ENCODE measurements around the gene TSHZ1.
"Not testable (repeated sequence)": the region's sequence is repeated elsewhere in the genome, so short reads cannot be mapped to it uniquely, and the experiment has no call there.

Gene TSHZ1

GRCh38 chr18:75183973-75184493, 26.6 kb upstream of the TSHZ1 start:
- no peak for TF ChIP-seq CTCF (IDR thresholded peaks at IDR 0.05; ENCODE audit: low read depth, low read length)
- DNase-seq (ENCODE audit: extremely low read depth, low read depth): no peak

GRCh38 chr18:75185460-75185859, 25.1 kb upstream of the TSHZ1 start:
- TF ChIP-seq CTCF (IDR thresholded peaks at IDR 0.05; ENCODE audit: low read depth, low read length): no peak
- DNase-seq (ENCODE audit: extremely low read depth, low read depth): no peak

GRCh38 chr18:75187702-75188101, 22.9 kb upstream of the TSHZ1 start:
- DNase-seq (ENCODE audit: extremely low read depth, low read depth): not testable (repeated sequence)

- TF ChIP-seq CTCF (IDR thresholded peaks at IDR 0.05; ENCODE audit: low read depth, low read length): no peak
- DNase-seq (ENCODE audit: extremely low read depth, low read depth): no peak
Observed at GRCh38 chr18:75189696-75190095, 20.9 kb upstream of the TSHZ1 start.

GRCh38 chr18:75192899-75193298, 17.7 kb upstream of the TSHZ1 start:
- DNase-seq (ENCODE audit: extremely low read depth, low read depth): no peak
- no peak for TF ChIP-seq CTCF (IDR thresholded peaks at IDR 0.05; ENCODE audit: low read depth, low read length)

- DNase-seq (ENCODE audit: extremely low read depth, low read depth): no peak
- no peak for TF ChIP-seq CTCF (IDR thresholded peaks at IDR 0.05; ENCODE audit: low read depth, low read length)
Observed at GRCh38 chr18:75198036-75198435, 12.6 kb upstream of the TSHZ1 start.

- no peak for DNase-seq (ENCODE audit: extremely low read depth, low read depth)
- no peak for TF ChIP-seq CTCF (IDR thresholded peaks at IDR 0.05; ENCODE audit: low read depth, low read length)
Observed at GRCh38 chr18:75199327-75199726, 11.3 kb upstream of the TSHZ1 start.

GRCh38 chr18:75200071-75200470, 10.5 kb upstream of the TSHZ1 start:
- no peak for DNase-seq (ENCODE audit: extremely low read depth, low read depth)

More at GRCh38 chr18:75200071-75200470, 10.5 kb upstream of the TSHZ1 start:
- no peak for TF ChIP-seq CTCF (IDR thresholded peaks at IDR 0.05; ENCODE audit: low read depth, low read length)
